Erythroblast (primary cell): ENCODE results near the gene PMS1.
"Not testable (repeated sequence)": the region's sequence is repeated elsewhere in the genome, so short reads cannot be mapped to it uniquely, and the experiment has no call there.

ENCODE experiments used
- GATA1 ChIP-seq: IDR thresholded peaks from 2 replicates; pipeline ENCODE4 v1.6.1; 2011; ENCODE audit warnings: low read depth, mild to moderate bottlenecking, control low read depth, low read length, moderate library complexity
- POLR2A ChIP-seq: IDR thresholded peaks from 2 replicates; pipeline ENCODE4 v1.6.1; 2011; ENCODE audit warnings: mild to moderate bottlenecking, low read length

GRCh38 chr2:189834642-189835041 lies 50.4 kb downstream of the PMS1 start:
- not testable (repeated sequence) for TF ChIP-seq POLR2A, GATA1
